Ramos (cell line): ENCODE data around the gene RFC1.
"Not testable (repeated sequence)": the region's sequence is repeated elsewhere in the genome, so short reads cannot be mapped to it uniquely, and the experiment has no call there.

ENCODE experiments used
- in situ Hi-C: fragments of 300-500 bp; cut with MboI; formaldehyde crosslinking; loops from one replicate; pipeline ENCODE4 v1.14.3; 2022; ENCODE audit warnings: low sequenced_read_pairs; ENCODE audit not compliant: unreplicated experiment

Gene RFC1

DNA sequence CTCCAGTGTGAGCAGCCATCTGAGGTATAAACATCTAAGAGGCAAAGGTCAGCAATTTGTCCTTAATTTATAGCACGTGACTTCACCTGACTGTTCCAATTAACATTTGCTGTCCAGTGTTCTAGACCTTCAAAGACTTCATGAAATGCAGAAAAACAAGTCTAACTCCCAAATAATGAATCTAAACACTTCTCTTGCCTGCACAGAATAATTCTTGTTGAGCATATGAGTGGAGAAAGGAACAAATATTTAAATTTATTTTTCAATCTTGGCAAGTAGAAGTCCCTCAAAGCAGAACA lies 12.0 kb downstream of the RFC1 start:
- in situ Hi-C loops = no loop called here

DNA sequence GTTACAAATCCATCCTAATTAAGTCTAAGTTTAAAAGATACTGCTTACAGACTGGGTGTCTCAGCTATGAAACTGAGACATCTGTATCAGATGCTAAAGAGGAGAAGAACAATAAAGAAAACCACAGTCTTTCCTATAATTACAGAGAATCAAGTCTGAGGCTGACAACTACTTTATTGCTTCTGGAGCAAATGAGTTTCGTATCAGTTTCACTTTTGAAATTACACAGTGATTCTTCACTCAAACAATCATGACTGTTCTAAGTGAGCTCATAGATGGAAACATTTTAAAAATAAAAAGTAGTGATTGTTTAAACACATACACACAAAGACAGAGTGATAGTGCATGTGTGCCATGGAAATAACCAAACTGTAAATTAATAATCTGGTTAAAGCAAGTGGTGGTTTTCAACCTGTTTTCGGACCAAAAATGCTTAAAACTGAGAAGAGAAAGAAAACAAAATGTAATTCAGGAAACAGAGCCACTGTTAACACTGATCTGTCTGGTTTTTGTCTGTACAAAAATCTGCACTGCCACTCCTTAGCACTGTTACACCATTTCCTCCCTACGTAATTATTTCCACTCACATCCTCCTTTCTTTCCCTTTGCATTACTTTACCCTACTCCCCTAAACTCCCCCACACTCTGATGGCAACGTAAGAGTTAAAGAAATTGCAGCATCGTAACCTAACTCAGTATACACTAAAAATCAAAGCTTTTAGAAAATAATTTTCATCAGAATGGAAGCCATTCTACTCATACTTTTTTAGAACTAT lies 12.5 kb downstream of the RFC1 start:
- in situ Hi-C loops = no loop called here

DNA sequence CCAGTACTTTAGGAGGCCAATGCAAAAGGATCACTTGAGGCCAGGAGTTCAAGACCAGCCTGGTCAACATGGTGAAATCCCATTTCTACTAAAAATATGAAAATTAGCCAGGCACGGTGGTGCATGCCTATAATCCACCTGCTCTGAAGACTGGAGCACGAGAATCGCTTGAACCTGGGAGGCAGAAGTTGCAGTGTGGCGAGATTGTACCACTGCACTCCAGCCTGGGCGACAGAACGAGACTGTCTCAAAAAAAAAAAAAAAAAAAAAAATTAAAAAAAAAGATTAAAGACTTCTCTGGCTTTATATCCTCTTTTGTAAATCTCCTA lies 13.0 kb downstream of the RFC1 start:
- in situ Hi-C loops = not testable (repeated sequence)

DNA sequence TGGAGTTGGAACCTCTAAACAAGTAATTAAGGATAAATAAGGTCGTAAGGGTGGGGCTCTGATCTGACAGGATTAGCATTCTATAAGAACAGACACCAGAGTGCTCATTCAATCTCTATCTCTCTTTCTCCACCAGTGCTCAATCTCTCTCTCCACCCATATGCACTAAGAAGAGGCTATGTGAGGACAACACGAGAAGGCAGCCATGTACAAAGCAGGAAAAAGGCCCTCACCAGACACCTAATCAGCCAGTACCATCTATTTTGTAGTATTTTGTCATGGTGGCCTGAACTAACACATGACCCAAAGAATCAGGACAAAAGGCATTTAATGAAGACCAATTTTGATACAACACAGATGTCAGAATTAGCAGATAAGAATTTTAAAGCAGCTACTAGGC lies 16.8 kb downstream of the RFC1 start:
- in situ Hi-C loops = no loop called here

DNA sequence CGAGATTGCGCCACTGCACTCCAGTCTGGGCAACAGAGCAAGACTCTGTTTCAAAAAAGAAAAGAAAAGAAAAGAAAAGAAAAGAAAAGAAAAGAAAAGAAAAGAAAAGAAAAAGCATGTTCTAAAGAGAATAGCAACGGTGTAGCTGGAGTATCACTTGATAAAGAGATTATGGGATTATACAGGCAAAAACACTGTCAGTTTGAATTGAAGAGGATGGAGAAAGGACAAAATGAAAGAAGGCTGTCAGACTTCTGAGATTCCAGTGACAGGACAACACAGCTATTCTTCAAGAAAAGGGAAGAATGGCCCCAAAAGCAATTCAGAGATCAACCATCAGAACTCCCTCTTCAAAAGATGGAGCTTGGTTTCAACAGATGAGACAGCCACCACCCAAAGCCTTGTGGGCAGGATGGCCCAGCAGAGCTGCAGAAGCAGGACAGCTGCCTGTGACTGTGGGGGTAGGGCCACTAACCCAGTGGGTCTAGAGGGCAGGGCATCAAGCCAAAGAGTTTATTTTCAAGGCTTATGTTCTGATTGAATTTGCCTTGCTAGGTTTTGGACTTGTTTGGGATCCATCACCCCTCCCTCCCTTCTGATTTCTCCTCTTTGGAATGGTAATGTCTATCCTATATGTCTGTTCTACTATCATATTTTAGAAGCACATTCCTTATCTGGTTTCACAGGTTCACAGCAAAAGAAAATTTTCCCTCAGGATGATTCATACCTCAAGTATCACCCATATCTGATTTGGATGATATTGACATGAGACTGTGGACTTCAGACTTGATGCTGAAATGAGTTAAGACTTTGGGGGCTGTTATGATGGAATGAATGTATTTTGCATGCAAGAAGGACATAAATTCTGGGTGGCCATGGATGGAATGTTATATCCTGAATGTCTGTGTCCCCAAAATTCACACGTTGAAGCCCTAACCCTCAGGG lies 17.5 kb downstream of the RFC1 start:
- in situ Hi-C loops = no loop called here

DNA sequence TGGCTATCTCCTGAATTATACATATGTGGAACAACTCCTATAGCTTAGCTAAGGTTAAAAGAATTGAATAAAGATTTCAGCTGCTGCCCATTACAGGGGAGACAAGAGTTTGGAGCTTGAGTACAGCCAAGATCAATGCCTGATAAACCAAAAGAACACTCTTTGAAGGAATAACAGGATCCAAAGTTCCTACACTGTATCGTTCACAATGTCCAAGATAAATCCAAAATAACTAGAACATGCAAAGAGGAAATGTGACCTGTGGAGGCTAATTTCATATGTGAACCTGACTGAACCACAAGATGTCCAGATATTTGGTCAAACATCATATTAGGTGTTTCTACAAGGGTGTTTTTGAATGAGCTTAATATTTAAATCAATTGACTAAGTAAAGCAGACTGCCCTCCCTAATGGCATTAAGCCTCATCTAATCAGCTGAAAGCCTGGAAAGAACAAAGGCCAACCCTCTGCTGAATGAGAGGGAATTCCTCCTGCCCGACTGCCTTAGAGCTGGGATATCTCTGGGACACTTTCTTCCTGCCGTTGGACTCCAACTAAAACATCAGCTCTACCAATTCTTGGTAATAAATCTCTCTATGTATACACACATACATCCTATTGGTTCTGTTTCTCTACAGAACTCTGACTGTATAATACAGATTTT lies 19.2 kb downstream of the RFC1 start:
- in situ Hi-C loops = no loop called here

DNA sequence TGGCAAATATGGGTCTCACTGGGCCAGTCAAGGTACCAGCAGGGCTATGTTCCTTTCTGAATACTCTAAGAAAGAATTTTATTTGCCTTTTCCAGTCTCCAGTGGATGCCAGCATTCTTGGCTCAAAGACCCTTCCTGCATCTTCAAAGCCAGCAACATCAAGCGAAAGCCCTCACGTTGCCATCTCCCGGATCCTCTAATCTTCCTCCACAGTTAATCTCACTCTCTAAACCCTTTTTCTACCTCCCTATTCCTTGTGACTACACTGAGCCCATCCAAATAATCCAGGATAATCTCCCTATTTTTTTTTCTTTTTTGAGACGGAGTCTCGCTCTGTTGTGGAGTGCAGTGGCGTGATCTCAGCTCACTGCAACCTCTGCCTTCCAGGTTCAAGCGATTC lies 23.4 kb downstream of the RFC1 start:
- in situ Hi-C loops = no loop called here

DNA sequence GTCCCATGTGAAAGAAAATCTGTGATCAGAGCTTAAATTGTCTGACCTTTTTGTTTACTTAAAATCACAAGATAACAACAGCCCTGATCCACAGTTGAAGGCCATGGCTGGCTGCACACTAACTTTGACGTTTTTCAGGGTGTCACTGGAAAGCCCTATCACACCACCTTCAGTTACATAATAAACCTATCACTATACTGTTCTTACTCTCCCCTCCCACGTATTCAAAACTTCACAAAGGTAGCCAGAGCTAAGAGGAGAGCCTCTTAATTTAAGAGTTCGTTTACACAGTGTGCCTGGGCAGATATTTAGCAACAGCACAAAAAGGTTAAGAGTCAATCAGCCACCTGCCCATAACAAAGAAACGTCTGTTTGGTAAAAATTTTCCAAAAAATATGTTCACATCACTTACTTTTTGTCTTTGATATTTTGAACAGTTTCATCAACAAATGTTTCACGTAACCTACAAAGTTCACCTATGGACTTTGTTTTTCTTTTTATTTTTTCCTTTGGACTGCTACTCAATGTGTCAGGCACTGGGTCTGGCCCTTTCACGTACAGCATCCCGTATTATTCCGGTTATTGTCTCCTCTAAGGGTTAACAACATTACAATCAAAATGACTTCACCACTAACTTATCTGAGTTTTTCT lies 25.0 kb downstream of the RFC1 start:
- in situ Hi-C loops = no loop called here

DNA sequence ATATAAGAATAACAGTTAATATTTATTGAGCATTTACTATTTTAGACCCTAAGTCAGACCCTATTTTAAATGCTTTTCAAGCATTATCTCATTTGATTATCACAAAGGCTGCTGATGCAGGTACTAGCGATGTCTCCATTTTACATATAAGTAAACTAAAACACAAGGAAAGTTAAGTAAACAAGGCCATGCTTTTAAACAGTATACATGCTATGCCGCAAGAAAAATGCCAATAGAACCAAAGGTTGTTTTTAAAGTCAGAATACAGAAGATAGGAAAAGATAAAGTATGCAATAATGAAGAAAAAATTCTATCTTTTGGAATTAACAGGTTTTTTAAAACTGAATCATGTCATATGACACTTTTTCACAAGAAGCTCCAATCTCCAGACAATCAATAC lies 26.2 kb downstream of the RFC1 start:
- in situ Hi-C loops = no loop called here

DNA sequence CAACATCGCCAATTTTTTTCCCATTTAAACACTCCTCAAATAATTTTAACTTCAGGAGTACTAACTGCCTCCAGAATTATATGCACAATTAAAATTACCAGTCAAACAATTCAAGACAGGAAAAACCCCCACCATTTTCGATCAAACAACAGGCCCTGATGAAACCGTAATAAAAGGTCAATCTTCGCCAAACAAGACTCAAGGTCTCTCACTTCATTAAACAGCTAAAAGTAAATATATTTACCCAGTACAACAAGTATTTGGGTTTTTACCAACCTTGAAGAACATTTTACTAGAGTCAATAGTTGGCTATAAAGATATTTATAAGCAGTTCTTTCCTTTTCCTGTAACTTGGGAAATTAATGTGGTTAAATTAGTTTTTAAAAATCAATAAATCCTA lies 28.3 kb downstream of the RFC1 start:
- in situ Hi-C loops = no loop called here

DNA sequence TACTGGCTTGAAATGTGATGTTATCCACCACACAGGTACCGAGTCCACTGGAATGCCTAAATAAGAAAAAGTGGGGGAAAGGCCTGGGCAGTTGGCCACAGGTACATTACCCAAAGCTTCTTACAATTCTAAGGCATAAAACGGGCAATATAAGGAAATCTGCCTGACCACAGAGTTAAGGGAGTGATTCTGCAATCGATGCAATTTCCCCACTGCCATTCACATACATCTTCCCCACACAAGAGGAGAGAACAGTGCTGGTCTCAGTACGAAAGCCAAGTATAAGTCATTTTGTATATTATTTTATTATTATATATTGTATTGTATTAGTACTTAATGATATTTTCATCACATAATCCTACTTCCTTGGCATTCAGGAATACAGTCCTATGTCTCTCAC lies 30.6 kb downstream of the RFC1 start:
- in situ Hi-C loops = no loop called here

DNA sequence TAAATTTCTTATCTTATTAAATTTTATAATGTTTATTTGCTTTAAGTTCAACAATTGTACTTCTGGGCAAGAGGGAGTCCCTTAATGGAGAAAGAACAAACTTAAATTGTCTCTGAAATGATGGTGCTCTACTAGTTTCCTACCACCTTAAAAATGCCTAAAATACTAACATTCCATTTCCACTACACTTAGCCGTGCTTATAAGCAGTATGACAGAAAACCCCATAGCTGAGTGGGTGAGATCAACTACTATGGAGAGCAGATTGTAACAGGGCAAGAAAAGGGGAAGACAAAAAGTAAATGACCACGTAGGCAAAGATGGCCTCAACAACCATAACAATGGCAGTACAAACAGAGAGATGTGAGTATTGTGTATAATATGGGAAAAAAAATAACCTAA lies 35.0 kb downstream of the RFC1 start:
- in situ Hi-C loops = no loop called here

DNA sequence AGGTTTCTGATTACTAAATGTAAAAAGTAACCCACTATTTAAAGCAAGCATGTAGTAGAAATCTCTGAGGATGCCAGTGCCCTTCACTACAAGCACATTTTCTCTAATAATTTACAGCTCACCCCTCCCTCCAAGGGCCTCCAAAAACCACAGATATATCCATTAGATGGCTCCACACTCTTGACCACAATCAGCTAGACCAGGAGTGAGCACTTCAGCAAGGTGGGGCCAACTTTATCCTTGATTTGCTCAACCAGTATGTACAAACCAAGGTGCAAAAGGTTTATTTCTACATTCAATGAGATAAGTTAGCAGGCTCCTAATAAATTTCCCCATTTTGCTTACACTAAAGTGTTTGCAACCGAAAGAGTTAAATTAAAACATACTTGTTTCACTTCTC lies 35.8 kb downstream of the RFC1 start:
- in situ Hi-C loops = no loop called here

DNA sequence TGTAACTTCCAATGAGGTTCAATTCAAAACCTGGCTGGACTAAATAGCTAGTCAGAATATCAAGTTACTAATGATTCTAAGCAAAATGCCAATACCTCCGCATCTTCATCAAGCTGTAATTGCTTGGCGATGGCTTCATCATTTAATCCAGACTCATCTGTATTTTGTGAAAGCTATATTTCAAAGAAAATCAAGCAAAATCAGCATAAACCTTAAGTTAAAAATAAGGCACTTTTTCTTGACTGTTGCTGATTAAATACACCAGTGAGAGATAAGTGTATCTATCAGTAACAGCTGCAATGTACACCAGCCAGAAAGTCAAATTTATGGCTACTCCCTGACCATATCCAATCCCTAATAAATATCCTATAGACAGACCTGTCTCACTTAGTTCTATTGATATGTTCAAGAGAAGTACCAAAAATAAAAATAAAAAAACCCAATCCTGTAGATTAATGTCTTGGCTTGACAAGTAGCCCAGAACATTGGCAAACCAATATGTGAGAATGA lies 39.6 kb downstream of the RFC1 start:
- in situ Hi-C loops = no loop called here

DNA sequence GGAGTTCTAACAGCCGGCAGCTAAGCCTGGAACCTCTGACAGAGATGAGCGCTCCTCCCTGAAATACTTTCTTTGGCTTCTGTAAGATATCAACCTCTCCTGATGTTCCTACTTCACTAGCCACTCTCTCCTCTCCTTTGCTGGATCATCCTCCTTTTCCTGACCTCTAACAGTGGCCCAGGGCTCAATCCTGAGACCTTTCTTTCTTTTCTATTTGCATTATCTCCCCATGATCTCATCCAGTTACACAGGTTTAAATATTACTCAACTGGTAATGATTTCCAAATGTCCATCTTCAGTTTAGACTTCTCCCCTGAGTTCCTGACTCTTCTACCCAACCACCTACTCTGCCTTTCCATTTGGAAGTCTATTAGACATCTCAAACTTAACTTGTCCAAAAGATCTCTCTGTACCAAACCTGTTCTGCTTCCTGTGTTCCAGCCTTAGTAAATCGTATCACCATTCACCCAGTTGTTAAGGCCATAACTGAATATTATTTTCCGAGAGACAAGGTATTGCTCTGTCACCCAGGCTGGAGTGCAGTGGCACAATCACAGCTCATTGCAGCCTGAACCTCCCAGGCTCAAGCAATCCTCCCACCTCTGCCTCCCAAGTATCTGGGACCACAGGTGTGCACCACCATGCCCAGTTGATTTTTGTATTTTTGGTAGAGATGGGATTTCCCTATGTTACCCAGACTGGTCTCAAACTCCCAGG lies 41.1 kb downstream of the RFC1 start:
- in situ Hi-C loops = no loop called here

DNA sequence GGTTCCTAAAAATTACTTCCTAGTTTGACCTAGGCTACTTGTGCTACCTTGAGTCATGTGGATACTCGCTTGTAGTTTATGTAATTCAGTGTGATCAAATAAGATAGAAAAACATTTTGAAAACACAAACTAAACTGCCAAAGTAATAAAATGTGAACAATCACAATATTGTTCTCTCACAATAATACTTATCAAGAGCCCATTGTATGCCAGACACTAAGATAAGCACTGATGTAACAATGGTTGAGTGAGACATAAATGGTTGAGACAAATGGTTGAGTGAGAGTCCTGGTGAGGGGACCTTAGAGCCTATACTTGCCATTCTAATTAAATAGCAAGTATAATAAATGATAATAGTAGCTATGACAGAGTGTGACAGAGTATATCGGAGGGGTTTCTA lies 41.7 kb downstream of the RFC1 start:
- in situ Hi-C loops = no loop called here

DNA sequence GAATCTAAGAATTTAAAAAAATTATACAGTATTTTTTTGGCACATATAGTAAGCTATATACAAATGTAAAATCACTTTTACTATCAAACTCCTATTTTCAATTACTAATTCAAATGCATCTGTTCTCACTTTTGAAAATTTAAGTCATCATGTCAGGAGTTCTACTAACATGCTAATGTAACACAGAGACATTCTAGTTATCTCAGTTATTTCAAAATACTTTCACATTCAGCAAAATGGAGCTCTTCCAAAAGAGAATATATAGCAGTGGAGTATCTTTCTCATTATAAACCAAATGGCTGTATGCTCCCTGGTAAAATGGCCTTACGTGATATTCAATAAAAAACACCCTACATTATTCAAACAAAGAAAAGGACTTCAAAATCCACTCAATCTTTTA lies 42.3 kb downstream of the RFC1 start:
- in situ Hi-C loops = no loop called here

DNA sequence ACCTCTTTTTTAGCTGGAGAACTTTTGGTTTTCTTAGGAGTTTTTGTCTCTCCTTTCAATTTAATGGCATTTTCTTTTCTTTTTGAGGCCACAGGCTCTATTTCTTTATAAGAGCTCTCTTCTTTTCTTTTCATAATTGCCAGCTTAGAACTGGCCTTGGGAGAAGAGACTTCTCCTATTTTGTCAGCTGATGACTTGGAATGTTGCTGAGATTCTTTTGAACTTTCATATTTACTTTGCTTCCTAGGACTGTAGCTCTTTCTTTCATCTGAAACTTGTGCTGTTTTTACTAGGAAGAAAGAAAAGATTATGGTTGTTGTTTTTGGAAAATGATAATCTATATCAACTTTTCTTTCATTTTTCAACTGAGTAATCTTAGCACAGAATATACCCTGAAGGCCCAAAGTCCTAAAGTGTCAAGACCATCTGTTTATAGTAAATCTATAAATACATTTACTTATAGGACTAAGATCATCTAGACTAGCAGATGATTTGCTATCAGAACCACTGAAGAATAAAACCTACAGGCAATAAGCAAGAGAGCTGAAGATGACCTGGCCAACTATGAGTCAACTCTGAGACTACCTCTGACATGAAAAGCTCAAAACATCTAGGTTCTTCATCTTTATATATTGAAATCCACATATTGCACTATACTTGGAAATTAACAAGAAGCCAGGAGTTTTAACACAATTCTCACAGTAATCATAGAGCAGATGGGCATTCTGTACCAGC lies 45.6 kb downstream of the RFC1 start:
- in situ Hi-C loops = no loop called here

DNA sequence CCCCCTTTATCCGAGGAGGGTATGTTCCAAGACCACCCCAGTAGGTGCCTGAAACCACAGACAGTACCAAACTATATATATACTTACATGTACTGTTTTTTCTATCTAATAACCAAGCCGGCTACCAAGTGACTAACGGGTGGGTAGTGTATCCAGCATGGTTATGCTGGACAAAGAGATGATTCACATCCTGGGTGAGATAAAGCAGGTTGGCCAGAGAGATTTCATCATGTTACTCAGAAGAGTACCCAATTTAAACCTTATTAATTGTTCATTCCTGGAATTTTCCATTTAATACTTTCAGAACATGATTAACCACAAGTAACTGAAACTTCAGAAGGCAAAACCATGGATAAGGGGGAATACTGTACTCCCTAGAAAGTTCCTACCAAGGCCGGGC lies 46.5 kb downstream of the RFC1 start:
- in situ Hi-C loops = no loop called here
